Choroid plexus epithelial cell (primary cell): ENCODE measurements around the gene NPHP1.

ENCODE experiments used
- DNase-seq: peaks from one replicate; pipeline ENCODE4 v3.0.0-alpha.2; 2010; ENCODE audit warnings: low read depth
- H3K4me3 ChIP-seq: 2 replicates; pipeline ENCODE4 v1.5.1; 2011; ENCODE audit warnings: low read depth, mild to moderate bottlenecking, control low read depth, low read length, moderate library complexity
- TF ChIP-seq, protein P1 (sequence below): conservative IDR thresholded peaks from 2 replicates; pipeline ENCODE4 v1.5.1; 2011; ENCODE audit warnings: low read depth, mild to moderate bottlenecking, control low read depth, inconsistent platforms, low read length, moderate library complexity

Gene NPHP1

DNA sequence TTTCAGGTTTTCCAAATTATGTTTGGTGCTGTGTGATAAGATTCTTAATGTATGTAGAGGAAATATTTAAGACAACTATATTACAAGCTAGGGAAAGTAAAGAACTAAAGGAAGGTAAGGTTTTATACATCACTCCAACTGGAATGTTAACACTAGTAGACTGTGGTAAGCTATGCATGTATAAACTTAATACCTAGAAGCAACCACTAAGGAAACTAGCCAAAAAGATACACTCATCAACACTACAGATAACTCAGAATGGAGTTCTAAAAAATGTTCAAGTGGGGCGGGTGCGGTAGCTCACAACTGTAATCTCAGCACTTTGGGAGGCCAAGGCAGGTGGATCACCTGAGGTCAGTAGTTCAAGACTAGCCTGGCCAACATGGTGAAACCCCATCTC is 51.4 kb downstream of the NPHP1 start:
- TF ChIP-seq, protein P1, sequence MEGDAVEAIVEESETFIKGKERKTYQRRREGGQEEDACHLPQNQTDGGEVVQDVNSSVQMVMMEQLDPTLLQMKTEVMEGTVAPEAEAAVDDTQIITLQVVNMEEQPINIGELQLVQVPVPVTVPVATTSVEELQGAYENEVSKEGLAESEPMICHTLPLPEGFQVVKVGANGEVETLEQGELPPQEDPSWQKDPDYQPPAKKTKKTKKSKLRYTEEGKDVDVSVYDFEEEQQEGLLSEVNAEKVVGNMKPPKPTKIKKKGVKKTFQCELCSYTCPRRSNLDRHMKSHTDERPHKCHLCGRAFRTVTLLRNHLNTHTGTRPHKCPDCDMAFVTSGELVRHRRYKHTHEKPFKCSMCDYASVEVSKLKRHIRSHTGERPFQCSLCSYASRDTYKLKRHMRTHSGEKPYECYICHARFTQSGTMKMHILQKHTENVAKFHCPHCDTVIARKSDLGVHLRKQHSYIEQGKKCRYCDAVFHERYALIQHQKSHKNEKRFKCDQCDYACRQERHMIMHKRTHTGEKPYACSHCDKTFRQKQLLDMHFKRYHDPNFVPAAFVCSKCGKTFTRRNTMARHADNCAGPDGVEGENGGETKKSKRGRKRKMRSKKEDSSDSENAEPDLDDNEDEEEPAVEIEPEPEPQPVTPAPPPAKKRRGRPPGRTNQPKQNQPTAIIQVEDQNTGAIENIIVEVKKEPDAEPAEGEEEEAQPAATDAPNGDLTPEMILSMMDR: no peak
- H3K4me3 ChIP-seq: no peak overlapping the region
- no peak for DNase-seq

DNA sequence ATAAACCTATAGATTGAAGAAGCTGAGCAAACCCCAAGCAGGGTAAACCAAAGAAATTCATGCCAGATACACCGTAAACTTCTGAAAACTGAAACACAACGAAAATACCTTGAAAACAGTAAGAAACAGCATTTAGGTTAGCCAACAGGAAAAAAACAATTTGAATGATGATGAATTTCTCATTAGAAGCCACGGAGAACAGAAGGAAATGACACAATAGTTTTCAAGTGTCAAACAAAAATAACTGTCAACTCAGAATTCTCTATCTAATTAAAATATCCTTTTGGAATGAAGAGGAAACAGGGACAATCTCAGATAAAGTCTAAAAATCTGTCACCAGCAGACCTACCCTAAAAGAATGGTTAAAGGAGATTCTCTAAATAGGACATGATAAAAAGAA is 51.9 kb downstream of the NPHP1 start:
- H3K4me3 ChIP-seq: no peak overlapping the region
- TF ChIP-seq, protein P1: no peak
- DNase-seq: no peak

DNA sequence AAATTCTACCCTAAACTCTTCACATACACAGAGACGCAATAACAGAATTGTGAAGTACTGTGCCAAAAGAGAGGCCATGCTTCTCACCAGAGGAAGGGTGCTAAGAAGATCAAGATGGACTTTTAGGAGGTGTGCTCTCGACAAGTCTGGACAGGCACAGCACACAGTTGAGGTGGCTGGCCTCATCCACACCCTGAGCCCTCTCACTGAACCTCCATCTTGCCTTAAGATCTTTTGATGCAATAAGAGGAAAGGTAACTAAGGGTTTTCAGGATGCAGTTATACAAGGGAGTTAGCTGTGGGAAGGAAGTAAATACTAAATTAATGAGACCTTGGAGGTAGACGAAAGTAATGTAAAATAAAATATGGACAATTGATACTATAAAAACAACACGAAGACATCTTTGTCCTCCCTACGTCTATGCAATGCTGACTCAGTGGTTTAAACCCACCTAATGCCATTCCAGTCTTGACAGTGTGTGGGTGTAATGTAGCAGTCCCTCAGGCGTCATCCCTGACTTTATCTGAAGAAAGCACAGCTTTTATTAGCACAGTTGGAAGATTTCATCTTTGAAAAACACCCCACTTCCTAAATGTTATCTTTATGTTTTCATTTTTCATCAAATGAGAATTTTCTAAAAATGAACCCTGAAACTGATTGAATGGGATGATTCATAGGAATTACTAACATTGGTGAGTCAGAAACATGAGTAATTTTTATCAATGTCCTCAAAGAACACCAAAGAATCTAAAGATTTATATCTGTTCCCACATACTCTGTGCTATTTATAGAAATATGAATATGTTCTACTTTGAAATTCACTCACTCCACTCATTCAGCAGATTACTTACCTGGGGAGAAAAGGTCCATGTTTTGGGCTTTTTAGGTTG is 55.2 kb downstream of the NPHP1 start:
- no peak overlapping the region for H3K4me3 ChIP-seq
- peak; percentile 77 for DNase-seq
- TF ChIP-seq, protein P1: no peak

DNA sequence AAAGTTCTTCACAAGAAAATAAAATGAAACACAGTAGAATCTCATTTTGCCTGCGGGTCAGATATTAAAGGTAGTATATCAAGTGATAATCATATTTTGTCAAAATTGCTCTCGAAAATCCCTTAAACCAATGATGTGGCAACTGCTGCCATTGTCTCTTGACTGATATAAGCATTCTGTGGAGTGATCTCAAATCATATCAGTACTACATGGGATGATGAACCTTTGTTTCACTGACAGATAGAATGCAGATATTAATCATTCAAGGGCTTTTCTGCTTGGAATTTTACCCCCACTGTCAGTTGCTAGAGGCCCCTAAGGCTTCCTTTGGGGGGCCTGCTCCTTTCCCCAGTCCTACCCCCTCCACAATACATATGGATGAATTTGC is 57.9 kb downstream of the NPHP1 start:
- H3K4me3 ChIP-seq: no peak overlapping the region
- DNase-seq: no peak
- TF ChIP-seq, protein P1: no peak

DNA sequence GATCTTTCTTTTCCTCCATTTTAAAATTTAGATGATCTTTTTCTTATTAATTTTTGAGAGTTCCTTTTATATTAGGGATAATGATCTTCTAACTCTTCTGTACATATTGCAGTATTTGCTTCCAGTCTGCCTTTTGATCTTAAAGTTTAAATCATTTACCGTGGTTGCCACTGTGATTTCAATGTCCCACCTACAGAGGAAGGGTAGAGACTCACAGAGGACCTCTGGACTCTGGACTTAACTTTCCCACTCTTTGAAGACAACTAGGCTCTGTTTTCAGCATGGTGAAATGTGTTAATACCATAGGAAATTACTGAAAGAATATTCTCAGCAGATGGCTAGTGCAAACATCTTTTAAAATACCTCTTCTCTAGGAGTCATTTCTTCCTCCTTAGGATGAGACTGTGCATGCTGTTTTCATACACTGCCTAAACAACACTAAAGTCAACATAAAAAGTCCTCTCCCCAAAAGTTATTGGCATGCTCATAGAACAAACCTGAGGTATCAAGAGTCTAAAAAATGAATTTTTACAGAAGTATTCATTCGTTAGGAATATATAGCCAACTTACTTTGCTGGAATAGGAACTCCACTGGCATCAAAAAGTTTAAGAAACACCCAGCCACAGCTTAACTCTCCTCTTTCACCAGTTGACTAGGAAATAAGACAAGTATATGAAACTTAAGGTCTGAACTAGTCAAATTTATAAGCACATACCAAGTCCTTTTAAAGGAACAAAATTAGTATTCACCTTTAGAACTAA is 58.4 kb downstream of the NPHP1 start:
- TF ChIP-seq, protein P1: no peak
- no peak for DNase-seq
- no peak overlapping the region for H3K4me3 ChIP-seq

DNA sequence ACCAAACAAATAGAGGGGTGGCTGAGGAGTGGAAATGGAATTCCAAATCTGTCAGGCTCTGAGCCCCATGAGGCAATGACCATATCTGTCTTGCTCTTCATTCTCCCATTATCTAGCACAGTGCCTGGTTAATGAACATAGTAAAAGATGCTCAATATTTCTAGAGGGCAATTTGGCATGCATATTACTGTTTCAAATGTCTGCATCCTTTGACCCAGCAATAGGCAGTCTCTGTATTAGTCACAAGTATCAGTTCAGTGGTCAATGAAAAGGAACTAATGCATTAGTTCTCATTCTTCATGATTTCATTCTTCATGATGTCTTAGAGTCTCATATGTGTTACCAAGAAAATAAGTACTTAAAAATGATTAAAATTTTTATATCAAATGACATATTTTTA is 60.8 kb downstream of the NPHP1 start:
- no peak for DNase-seq
- TF ChIP-seq, protein P1: no peak
- no peak overlapping the region for H3K4me3 ChIP-seq
